Stimulated activated naive B cell treated with anti-CD40 and anti-IgM and Interleukin-4, amounts not matched to agents 10 μg/mL and 1 μg/mL and 100 μg/mL, for 72 hours (primary cell): ENCODE data around the gene ACCS.

Experiments
- ATAC-seq, 2 donors: fragments of 150-1000 bp; cut with Tn5 transposase; replicated peaks; 2 replicates each; pipeline ENCODE4 v1.10.0; 2021; ENCODE audit warnings: moderate library complexity in 1 of 2
- DNase-seq: peaks from one replicate; pipeline ENCODE4 v3.0.0; 2021
- H3K27ac Mint-ChIP-seq: one replicate; pipeline ENCODE4 v1.8.0; 2022; ENCODE audit warnings: mild to moderate bottlenecking, mixed read lengths
- H3K27me3 Mint-ChIP-seq, 2 donors: one replicate each; pipeline ENCODE4 v1.8.0; 2022; ENCODE audit warnings: mixed read lengths in 2 of 2
- H3K36me3 Mint-ChIP-seq, 2 donors: one replicate each; pipeline ENCODE4 v1.8.0; 2022; ENCODE audit warnings: mixed read lengths in 2 of 2, mild to moderate bottlenecking in 1 of 2
- H3K4me1 Mint-ChIP-seq, 2 donors: one replicate each; pipeline ENCODE4 v1.8.0; 2022; ENCODE audit warnings: mixed read lengths in 2 of 2, mild to moderate bottlenecking in 1 of 2
- H3K4me3 Mint-ChIP-seq, 2 donors: one replicate each; pipeline ENCODE4 v1.8.0; 2022; ENCODE audit warnings: mild to moderate bottlenecking in 2 of 2, mixed read lengths in 2 of 2, moderate library complexity in 1 of 2
- H3K9me3 Mint-ChIP-seq, 2 donors: one replicate each; pipeline ENCODE4 v1.8.0; 2022; ENCODE audit warnings: mixed read lengths in 2 of 2, mild to moderate bottlenecking in 1 of 2

The ACCS gene

GRCh38 chr11:44088871-44089270, 22.8 kb downstream of the ACCS start:
- no peak for DNase-seq
- ATAC-seq: no peak
- Mint-ChIP-seq H3K9me3 (peaks cover 4% of the 10 kb centered on the region in 2 donors), H3K27ac (no peak overlapping the region), H3K4me3 (no peak overlapping the region), H3K36me3 (peaks cover 19 to 37% of the 10 kb centered on the region in 2 donors), H3K27me3 (no peaks in the 10 kb centered on the region), H3K4me1 (no peaks in the 10 kb centered on the region)

GRCh38 chr11:44090539-44090938, 24.5 kb downstream of the ACCS start:
- no peak for ATAC-seq
- peaks cover 7 to 15% of the 10 kb centered on the region in 2 donors for H3K4me1 Mint-ChIP-seq
- no peak for DNase-seq
- peaks cover 2 to 3% of the 10 kb centered on the region in 2 donors for H3K9me3 Mint-ChIP-seq
- no peak overlapping the region for H3K27ac Mint-ChIP-seq
- peaks cover 12 to 24% of the 10 kb centered on the region in 2 donors for H3K36me3 Mint-ChIP-seq
- H3K4me3 Mint-ChIP-seq: no peak overlapping the region
- H3K27me3 Mint-ChIP-seq: no peaks in the 10 kb centered on the region

GRCh38 chr11:44094260-44094868, 28.3 kb downstream of the ACCS start:
- H3K36me3 Mint-ChIP-seq: peaks cover 3 to 4% of the 10 kb centered on the region in 2 donors
- no peaks in the 10 kb centered on the region for H3K9me3 Mint-ChIP-seq
- H3K4me1 Mint-ChIP-seq: peaks cover 18 to 33% of the 10 kb centered on the region in 2 donors
- H3K27me3 Mint-ChIP-seq: no peaks in the 10 kb centered on the region
- no peak overlapping the region for H3K27ac Mint-ChIP-seq
- ATAC-seq (peak in 1 of 2 donors; percentile 48), DNase-seq (peak; percentile 45)
- H3K4me3 Mint-ChIP-seq: no peak overlapping the region

GRCh38 chr11:44095506-44096359, 29.7 kb downstream of the ACCS start, which contains the start of gene EXT2:
EXT2 (plus strand) TSS chr11:44095678; CDS start chr11:44107713, 12,035 bp downstream.
- H3K27ac Mint-ChIP-seq: peak within 1 kb of the TSS; percentile 54
- no peaks in the 10 kb centered on the region for H3K9me3 Mint-ChIP-seq
- peaks cover 8 to 14% of the 10 kb centered on the region in 2 donors for H3K36me3 Mint-ChIP-seq

GRCh38 chr11:44096360-44097185, 30.5 kb downstream of the ACCS start:
- H3K4me1 Mint-ChIP-seq: peaks cover 23 to 33% of the 10 kb centered on the region in 2 donors
- no peaks in the 10 kb centered on the region for H3K9me3 Mint-ChIP-seq
- H3K27ac Mint-ChIP-seq: peak overlapping the region; percentile 42
- DNase-seq (no peak), ATAC-seq (peak in 1 of 2 donors; percentile 16)
- H3K27me3 Mint-ChIP-seq: no peaks in the 10 kb centered on the region
- peak overlapping the region; percentile 87 for H3K4me3 Mint-ChIP-seq
- peaks cover 8 to 14% of the 10 kb centered on the region in 2 donors for H3K36me3 Mint-ChIP-seq

More at GRCh38 chr11:44095506-44096359, 29.7 kb downstream of the ACCS start, which contains the start of gene EXT2:
- Mint-ChIP-seq H3K27me3 (no peaks in the 10 kb centered on the region), H3K4me1 (peaks cover 23 to 33% of the 10 kb centered on the region in 2 donors), H3K4me3 (peak within 1 kb of the TSS; percentile 87)
- ATAC-seq (peak; percentile 92 to 94), DNase-seq (peak; percentile 78)

GRCh38 chr11:44097821-44098220, 31.8 kb downstream of the ACCS start:
- Mint-ChIP-seq H3K4me1 (peaks cover 25 to 40% of the 10 kb centered on the region in 2 donors), H3K36me3 (peaks cover 8 to 14% of the 10 kb centered on the region in 2 donors), H3K27me3 (no peaks in the 10 kb centered on the region), H3K4me3 (no peak overlapping the region), H3K27ac (no peak overlapping the region), H3K9me3 (no peaks in the 10 kb centered on the region)
- no peak for DNase-seq
- ATAC-seq: no peak

GRCh38 chr11:44101098-44101497, 35.0 kb downstream of the ACCS start:
- H3K4me1 Mint-ChIP-seq: peaks cover 18 to 33% of the 10 kb centered on the region in 2 donors
- no peak overlapping the region for H3K27ac Mint-ChIP-seq
- H3K36me3 Mint-ChIP-seq: peaks cover 13 to 17% of the 10 kb centered on the region in 2 donors
- no peak for DNase-seq
- no peak for ATAC-seq
- no peak overlapping the region for H3K4me3 Mint-ChIP-seq
- no peaks in the 10 kb centered on the region for H3K9me3 Mint-ChIP-seq
- H3K27me3 Mint-ChIP-seq: no peaks in the 10 kb centered on the region

- ATAC-seq (no peak), DNase-seq (no peak)
- Mint-ChIP-seq H3K9me3 (no peaks in the 10 kb centered on the region), H3K4me1 (peaks cover 7 to 16% of the 10 kb centered on the region in 2 donors), H3K4me3 (no peak overlapping the region), H3K36me3 (peaks cover 7 to 20% of the 10 kb centered on the region in 2 donors), H3K27me3 (no peaks in the 10 kb centered on the region), H3K27ac (no peak overlapping the region)
These were observed 38.6 kb downstream of the ACCS start for GRCh38 chr11:44104481-44105294.

GRCh38 chr11:44108260-44108659, 42.2 kb downstream of the ACCS start:
- ATAC-seq (no peak), DNase-seq (no peak)
- Mint-ChIP-seq H3K27ac (no peak overlapping the region), H3K4me1 (peaks cover 6 to 13% of the 10 kb centered on the region in 2 donors), H3K36me3 (peaks cover 6 to 32% of the 10 kb centered on the region in 2 donors), H3K27me3 (no peaks in the 10 kb centered on the region), H3K4me3 (no peak overlapping the region), H3K9me3 (no peaks in the 10 kb centered on the region)

- Mint-ChIP-seq H3K36me3 (peaks cover 10 to 45% of the 10 kb centered on the region in 2 donors), H3K4me1 (peaks cover 6 to 8% of the 10 kb centered on the region in 2 donors), H3K4me3 (no peak overlapping the region), H3K9me3 (no peaks in the 10 kb centered on the region), H3K27ac (no peak overlapping the region), H3K27me3 (no peaks in the 10 kb centered on the region)
- DNase-seq (peak; percentile 36), ATAC-seq (peak; percentile 89 to 98)
These were observed 44.2 kb downstream of the ACCS start for GRCh38 chr11:44110231-44110679.

GRCh38 chr11:44112091-44112821, 46.2 kb downstream of the ACCS start:
- H3K36me3 Mint-ChIP-seq: peaks cover 24 to 58% of the 10 kb centered on the region in 2 donors
- peaks cover 8 to 9% of the 10 kb centered on the region in 2 donors for H3K4me1 Mint-ChIP-seq
- H3K9me3 Mint-ChIP-seq: no peaks in the 10 kb centered on the region
- no peak overlapping the region for H3K4me3 Mint-ChIP-seq
- no peak overlapping the region for H3K27ac Mint-ChIP-seq
- ATAC-seq (no peak), DNase-seq (no peak)
- no peaks in the 10 kb centered on the region for H3K27me3 Mint-ChIP-seq

- H3K4me1 Mint-ChIP-seq: peaks cover 8 to 9% of the 10 kb centered on the region in 2 donors
- peaks cover 29 to 58% of the 10 kb centered on the region in 2 donors for H3K36me3 Mint-ChIP-seq
- H3K4me3 Mint-ChIP-seq: no peak overlapping the region
- no peaks in the 10 kb centered on the region for H3K9me3 Mint-ChIP-seq
- DNase-seq (no peak), ATAC-seq (no peak)
- no peaks in the 10 kb centered on the region for H3K27me3 Mint-ChIP-seq
- no peak overlapping the region for H3K27ac Mint-ChIP-seq
These were observed 46.9 kb downstream of the ACCS start for GRCh38 chr11:44113018-44113417.

GRCh38 chr11:44113572-44113971, 47.5 kb downstream of the ACCS start:
- H3K9me3 Mint-ChIP-seq: no peaks in the 10 kb centered on the region
- ATAC-seq: no peak
- DNase-seq: no peak
- peaks cover 29 to 57% of the 10 kb centered on the region in 2 donors for H3K36me3 Mint-ChIP-seq
- H3K4me1 Mint-ChIP-seq: peaks cover 8 to 9% of the 10 kb centered on the region in 2 donors
- no peak overlapping the region for H3K27ac Mint-ChIP-seq
- no peaks in the 10 kb centered on the region for H3K27me3 Mint-ChIP-seq
- H3K4me3 Mint-ChIP-seq: no peak overlapping the region
